OCI-LY3 (cell line): Measurements from ENCODE around the gene SASH1.

Source experiments
- H2AFZ ChIP-seq: fragments of 200-600, 300-600 bp; shearing (Covaris generic); 2 replicates; pipeline ENCODE4 v1.6.0; 2014; ENCODE audit warnings: antibody characterized with exemption, low read depth, low read length
- H3K27ac ChIP-seq: fragments of 200-600, 300-600 bp; sonication (generic); 2 replicates; pipeline ENCODE4 v1.5.1; 2014; ENCODE audit warnings: mild to moderate bottlenecking, low read length, moderate library complexity, mixed read lengths
- H3K27me3 ChIP-seq: fragments of 200-600, 300-600 bp; sonication (generic); 2 replicates; pipeline ENCODE4 v1.6.1; 2014; ENCODE audit warnings: low read depth, low read length, mixed read lengths
- H3K36me3 ChIP-seq: fragments of 200-600, 300-600 bp; sonication (generic); replicated peaks from 2 replicates; pipeline ENCODE3; 2014; ENCODE audit warnings: low read depth, low read length, mixed read lengths
- H3K4me1 ChIP-seq: fragments of 300-600, 200-600 bp; sonication (generic); 2 replicates; pipeline ENCODE4 v1.6.1; 2014; ENCODE audit warnings: low read length, mixed read lengths
- H3K4me2 ChIP-seq: fragments of 200-600, 300-600 bp; sonication (generic); 2 replicates; pipeline ENCODE4 v1.6.1; 2014; ENCODE audit warnings: low read length, mixed read lengths
- H3K4me3 ChIP-seq: fragments of 300-600, 200-600 bp; sonication (generic); 2 replicates; pipeline ENCODE4 v1.5.1; 2014; ENCODE audit warnings: antibody characterized with exemption, mild to moderate bottlenecking, low read length, moderate library complexity
- H3K79me2 ChIP-seq: fragments of 300-600, 200-600 bp; shearing (Covaris generic); 2 replicates; pipeline ENCODE4 v1.6.1; 2014; ENCODE audit warnings: mild to moderate bottlenecking, low read length, mixed read lengths
- H3K9ac ChIP-seq: fragments of 300-600, 200-600 bp; shearing (Covaris generic); 2 replicates; pipeline ENCODE4 v1.6.0; 2014; ENCODE audit warnings: mild to moderate bottlenecking, low read length, moderate library complexity
- H3K9me3 ChIP-seq: fragments of 200-600, 300-600 bp; shearing (Covaris generic); 2 replicates; pipeline ENCODE4 v1.6.1; 2014; ENCODE audit warnings: low read length, mixed read lengths; ENCODE audit not compliant: insufficient read depth
- H4K20me1 ChIP-seq: fragments of 200-600, 300-600 bp; sonication (generic); 2 replicates; pipeline ENCODE4 v1.6.1; 2016; ENCODE audit warnings: low read length, mixed read lengths; ENCODE audit not compliant: insufficient read depth
- EZH2phosphoT487 ChIP-seq: fragments of 200-600 bp; shearing (Covaris generic); IDR thresholded peaks from 2 replicates; pipeline ENCODE4 v1.6.1; 2018; ENCODE audit warnings: antibody characterized with exemption, mixed run types, low read depth
- TF ChIP-seq, protein P1 (sequence below): fragments of 200-600, 300-600 bp; sonication (generic); IDR thresholded peaks from 2 replicates; pipeline ENCODE4 v1.5.1; 2014; ENCODE audit warnings: antibody characterized with exemption, low read length, low read depth

Gene SASH1

GRCh38 chr6:148367411-148368024 is 24.9 kb downstream of the SASH1 start:
- Histone ChIP-seq H3K4me2 (no peak overlapping the region), H3K36me3 (no peaks in the 10 kb centered on the region), H3K27ac (no peak overlapping the region), H3K9ac (no peak overlapping the region), H3K4me1 (no peaks in the 10 kb centered on the region), H3K9me3 (no peaks in the 10 kb centered on the region), H3K27me3 (no peaks in the 10 kb centered on the region), H3K4me3 (no peak overlapping the region), H3K79me2 (no peaks in the 10 kb centered on the region), H4K20me1 (no peaks in the 10 kb centered on the region), H2AFZ (no peak overlapping the region)
- TF ChIP-seq, protein P1, sequence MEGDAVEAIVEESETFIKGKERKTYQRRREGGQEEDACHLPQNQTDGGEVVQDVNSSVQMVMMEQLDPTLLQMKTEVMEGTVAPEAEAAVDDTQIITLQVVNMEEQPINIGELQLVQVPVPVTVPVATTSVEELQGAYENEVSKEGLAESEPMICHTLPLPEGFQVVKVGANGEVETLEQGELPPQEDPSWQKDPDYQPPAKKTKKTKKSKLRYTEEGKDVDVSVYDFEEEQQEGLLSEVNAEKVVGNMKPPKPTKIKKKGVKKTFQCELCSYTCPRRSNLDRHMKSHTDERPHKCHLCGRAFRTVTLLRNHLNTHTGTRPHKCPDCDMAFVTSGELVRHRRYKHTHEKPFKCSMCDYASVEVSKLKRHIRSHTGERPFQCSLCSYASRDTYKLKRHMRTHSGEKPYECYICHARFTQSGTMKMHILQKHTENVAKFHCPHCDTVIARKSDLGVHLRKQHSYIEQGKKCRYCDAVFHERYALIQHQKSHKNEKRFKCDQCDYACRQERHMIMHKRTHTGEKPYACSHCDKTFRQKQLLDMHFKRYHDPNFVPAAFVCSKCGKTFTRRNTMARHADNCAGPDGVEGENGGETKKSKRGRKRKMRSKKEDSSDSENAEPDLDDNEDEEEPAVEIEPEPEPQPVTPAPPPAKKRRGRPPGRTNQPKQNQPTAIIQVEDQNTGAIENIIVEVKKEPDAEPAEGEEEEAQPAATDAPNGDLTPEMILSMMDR = no peak
- no peak for TF ChIP-seq EZH2phosphoT487

DNA sequence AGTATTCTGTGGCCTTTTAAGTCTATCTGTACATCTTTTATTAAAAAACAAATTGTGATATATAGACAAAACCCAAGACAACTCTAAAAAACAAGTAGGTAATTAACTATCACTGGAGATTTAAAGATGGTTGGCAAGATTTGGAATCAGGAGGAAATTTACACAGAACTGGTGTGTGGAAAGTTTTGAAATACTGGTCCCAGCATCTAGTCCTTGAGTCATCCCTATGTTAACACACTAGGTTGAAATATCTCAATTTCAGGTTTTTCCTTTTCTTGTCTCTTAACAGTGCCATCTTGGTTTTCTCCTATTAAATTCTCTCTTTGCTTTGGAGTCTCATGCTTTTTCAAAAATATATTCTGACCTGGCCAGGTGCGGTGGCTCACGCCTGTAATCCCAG is 27.5 kb downstream of the SASH1 start:
- no peak for TF ChIP-seq EZH2phosphoT487
- TF ChIP-seq, protein P1 = no peak
- H4K20me1 ChIP-seq = no peaks in the 10 kb centered on the region
- H2AFZ ChIP-seq = no peak overlapping the region
- no peaks in the 10 kb centered on the region for H3K27me3 ChIP-seq
- H3K9ac ChIP-seq = no peak overlapping the region
- H3K4me3 ChIP-seq = no peak overlapping the region
- no peaks in the 10 kb centered on the region for H3K4me1 ChIP-seq
- no peak overlapping the region for H3K27ac ChIP-seq
- no peaks in the 10 kb centered on the region for H3K36me3 ChIP-seq
- no peaks in the 10 kb centered on the region for H3K9me3 ChIP-seq
- no peak overlapping the region for H3K4me2 ChIP-seq
- no peaks in the 10 kb centered on the region for H3K79me2 ChIP-seq

GRCh38 chr6:148374040-148374774 is 31.6 kb downstream of the SASH1 start:
- Histone ChIP-seq H3K9ac (no peak overlapping the region), H2AFZ (no peak overlapping the region), H3K4me1 (no peaks in the 10 kb centered on the region), H3K27ac (no peak overlapping the region), H3K36me3 (no peaks in the 10 kb centered on the region), H3K27me3 (no peaks in the 10 kb centered on the region), H3K4me2 (no peak overlapping the region), H3K4me3 (no peak overlapping the region), H4K20me1 (no peaks in the 10 kb centered on the region), H3K9me3 (no peaks in the 10 kb centered on the region), H3K79me2 (no peaks in the 10 kb centered on the region)
- TF ChIP-seq, protein P1 = no peak
- no peak for TF ChIP-seq EZH2phosphoT487

GRCh38 chr6:148375401-148375800 is 32.8 kb downstream of the SASH1 start:
- Histone ChIP-seq H3K4me3 (no peak overlapping the region), H3K9me3 (no peaks in the 10 kb centered on the region), H2AFZ (no peak overlapping the region), H3K36me3 (no peaks in the 10 kb centered on the region), H3K4me2 (no peak overlapping the region), H3K27ac (no peak overlapping the region), H3K9ac (no peak overlapping the region), H3K79me2 (no peaks in the 10 kb centered on the region), H4K20me1 (no peaks in the 10 kb centered on the region), H3K27me3 (peaks cover 3% of the 10 kb centered on the region; the same call in 1 of the 2 replicates), H3K4me1 (no peaks in the 10 kb centered on the region)
- TF ChIP-seq EZH2phosphoT487 = no peak
- TF ChIP-seq, protein P1 = no peak
